SK-N-MC (cell line): ENCODE data around the gene NCBP3.

Experiments used
- EZH2 ChIP-seq: fragments of 200-600 bp; sonication (generic); IDR thresholded peaks from one replicate; pipeline ENCODE4 v1.6.1; 2017; ENCODE audit warnings: antibody characterized with exemption
- POLR2AphosphoS5 ChIP-seq: IDR thresholded peaks from 2 replicates; pipeline ENCODE4 v1.6.1; 2012; ENCODE audit warnings: mild to moderate bottlenecking, low read depth, low read length, borderline replicate concordance

DNA sequence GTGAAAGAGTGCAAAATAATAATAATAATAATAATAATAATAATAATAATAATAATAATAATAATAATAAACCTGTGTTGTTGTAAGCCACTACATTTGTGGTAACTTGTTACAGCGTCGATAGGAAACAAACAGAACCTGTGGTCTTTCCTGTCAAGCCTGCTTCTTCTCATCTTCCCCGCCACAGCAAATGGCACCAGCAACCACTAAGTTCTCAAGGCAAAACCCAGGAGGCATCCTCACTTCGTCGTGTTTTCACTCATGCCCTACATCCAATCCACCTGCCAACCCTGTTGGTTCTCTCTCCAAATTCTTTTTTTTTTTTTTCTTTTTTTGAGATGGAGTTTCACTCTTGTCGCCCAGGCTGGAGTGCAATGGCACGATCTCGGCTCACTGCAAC is 79.3 kb downstream of the NCBP3 start:
- no peak for TF ChIP-seq POLR2AphosphoS5
- no peak for TF ChIP-seq EZH2
